ENCODE results near the gene ITGB8.

- TF ChIP-seq, protein P1, sequence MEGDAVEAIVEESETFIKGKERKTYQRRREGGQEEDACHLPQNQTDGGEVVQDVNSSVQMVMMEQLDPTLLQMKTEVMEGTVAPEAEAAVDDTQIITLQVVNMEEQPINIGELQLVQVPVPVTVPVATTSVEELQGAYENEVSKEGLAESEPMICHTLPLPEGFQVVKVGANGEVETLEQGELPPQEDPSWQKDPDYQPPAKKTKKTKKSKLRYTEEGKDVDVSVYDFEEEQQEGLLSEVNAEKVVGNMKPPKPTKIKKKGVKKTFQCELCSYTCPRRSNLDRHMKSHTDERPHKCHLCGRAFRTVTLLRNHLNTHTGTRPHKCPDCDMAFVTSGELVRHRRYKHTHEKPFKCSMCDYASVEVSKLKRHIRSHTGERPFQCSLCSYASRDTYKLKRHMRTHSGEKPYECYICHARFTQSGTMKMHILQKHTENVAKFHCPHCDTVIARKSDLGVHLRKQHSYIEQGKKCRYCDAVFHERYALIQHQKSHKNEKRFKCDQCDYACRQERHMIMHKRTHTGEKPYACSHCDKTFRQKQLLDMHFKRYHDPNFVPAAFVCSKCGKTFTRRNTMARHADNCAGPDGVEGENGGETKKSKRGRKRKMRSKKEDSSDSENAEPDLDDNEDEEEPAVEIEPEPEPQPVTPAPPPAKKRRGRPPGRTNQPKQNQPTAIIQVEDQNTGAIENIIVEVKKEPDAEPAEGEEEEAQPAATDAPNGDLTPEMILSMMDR (IDR thresholded peaks at IDR 0.05) = no peak
- TF ChIP-seq ZFX (IDR thresholded peaks at IDR 0.05; ENCODE audit: borderline replicate concordance) = no peak
These were observed 62.9 kb downstream of the ITGB8 start for GRCh38 chr7:20393616-20394015.

Data from 22Rv1 (cell line).